GM12801 (cell line): ENCODE data around the gene PSMB5.

Experiments
- CTCF ChIP-seq: IDR thresholded peaks from one replicate; pipeline ENCODE4 v1.5.1; 2011; ENCODE audit warnings: control low read depth; ENCODE audit not compliant: insufficient read length; ENCODE audit errors: extremely low read depth

PSMB5 gene

GRCh38 chr14:23066855-23067744 lies 32.4 kb upstream of the PSMB5 start:
- TF ChIP-seq CTCF: no peak

GRCh38 chr14:23066368-23066767 lies 31.7 kb upstream of the PSMB5 start:
- TF ChIP-seq CTCF: no peak

DNA sequence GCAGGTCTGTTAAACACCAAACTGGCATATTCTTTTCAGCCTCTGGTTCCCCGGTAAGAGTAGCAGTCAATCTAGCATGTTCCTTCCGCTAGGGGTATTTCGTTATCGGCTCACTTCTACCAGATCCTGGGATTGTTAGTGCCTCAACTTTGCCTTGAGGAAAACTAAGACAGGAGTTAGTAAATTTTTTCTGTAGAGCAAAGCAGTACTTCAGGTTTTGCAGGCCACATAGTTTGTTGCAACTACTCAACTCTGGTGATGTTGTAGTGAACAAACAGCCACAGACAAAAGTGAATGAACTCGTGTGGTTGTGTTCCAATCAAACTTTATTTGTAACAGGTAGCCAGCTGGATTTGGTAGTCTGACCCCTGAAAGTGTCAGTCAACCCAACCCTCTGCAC lies 28.9 kb upstream of the PSMB5 start:
- TF ChIP-seq CTCF: no peak

GRCh38 chr14:23062002-23062401 lies 27.3 kb upstream of the PSMB5 start:
- TF ChIP-seq CTCF: no peak

DNA sequence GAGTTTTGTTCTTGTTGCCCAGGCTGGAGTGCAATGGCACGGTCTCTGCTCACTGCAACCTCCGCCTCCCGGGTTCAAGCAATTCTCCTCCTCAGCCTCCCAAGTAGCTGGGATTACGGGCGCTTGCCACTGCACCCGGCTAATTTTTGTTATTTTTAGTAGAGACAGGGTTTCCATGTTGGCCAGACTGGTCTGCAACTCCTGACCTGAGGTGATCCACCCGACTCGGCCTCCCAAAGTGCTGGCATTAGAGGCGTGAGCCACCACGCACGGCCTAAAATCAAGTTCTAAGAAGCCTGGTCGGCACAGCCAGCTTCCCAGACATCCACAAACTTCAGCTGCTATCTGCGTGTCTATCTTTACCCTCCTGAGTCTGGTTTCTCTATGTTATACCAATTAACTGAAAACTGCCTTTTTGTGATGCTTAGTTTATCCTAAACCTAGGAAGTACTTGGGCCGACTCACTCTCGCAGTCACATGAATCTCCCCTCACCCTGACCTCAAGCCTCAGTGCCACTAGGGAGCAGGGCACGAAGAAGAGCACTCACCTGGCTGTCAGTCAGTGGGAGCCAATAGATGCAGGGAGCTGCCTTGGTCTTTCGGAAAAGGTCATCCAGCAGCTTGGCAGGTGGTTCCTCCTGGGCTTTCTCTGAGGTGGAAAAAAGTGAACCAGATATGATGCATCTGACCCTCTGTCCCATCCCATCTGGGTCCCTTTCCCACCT lies 26.0 kb upstream of the PSMB5 start:
- no peak for TF ChIP-seq CTCF

- no peak for TF ChIP-seq CTCF
Observed at GRCh38 chr14:23058654-23059504, 24.2 kb upstream of the PSMB5 start.
